ENCODE measurements around the gene CENPT. TPM values are rescaled to one million over a fixed set of nuclear protein-coding genes. Genes with fewer than 3 reads are reported as not detected.

The CENPT gene
- total and polyA plus RNA-seq, 10 of the 15 experiments (the other 5 are each of a cell fraction or from before 2014, with no cell fraction given): 1.1 to 45.7 (median 24.5) TPM

- no peak for FAIRE-seq
- peaks cover 6 to 7% of the 10 kb centered on the region in 2 experiments; a peak in 3 of 4 replicates for H3K36me3 ChIP-seq (ENCODE audit: control insufficient read depth in 2 of 2, insufficient read depth in 2 of 2, low read length in 1 of 2)
- no TSS peak for BruUV-seq (replicated peaks)
- in situ Hi-C loops (cut with MboI) (no loop called here), intact Hi-C loops (cut with micrococcal nuclease; ENCODE audit: unreplicated experiment) (no loop called here)
- H2AFZ ChIP-seq (ENCODE audit: control insufficient read depth, low read depth, low read length): no peak overlapping the region
- 84% methylated on average over 5 of the region's 5 CpGs for WGBS (ENCODE audit: insufficient coverage, insufficient replicate concordance, low lambda C conversion rate, missing lambda C conversion rate)
- ChIA-PET SMC1A (ENCODE audit: uncharacterized antibody, unreplicated experiment) (interaction anchor here (1.0 to 1.2 kb wide), 2 partner anchors 11 to 40 kb away, joined by 3 read pairs; partner anchors contain the start of gene NUTF2), POLR2A (interaction anchor here (0.6 to 1.0 kb wide), 4 partner anchors 11 to 88 kb away, joined by 3 to 4 read pairs (median 3); no protein-coding TSS in a partner anchor), CTCF (interaction anchor here (0.7 to 1.6 kb wide), 2 partner anchors 9 to 41 kb away, joined by 5 to 8 read pairs; no protein-coding TSS in a partner anchor), RAD21 (ENCODE audit: unreplicated experiment) (no interaction called here)
- no peaks in the 10 kb centered on the region for H3K27me3 ChIP-seq (replicated peaks in 1 of 2; ENCODE audit: control insufficient read depth in 2 of 2, insufficient read depth in 2 of 2, low read length in 1 of 2)
- H3K79me2 ChIP-seq (ENCODE audit: control insufficient read depth, insufficient read depth, low read length): peaks cover 57% of the 10 kb centered on the region
- H3K4me1 ChIP-seq (ENCODE audit: control insufficient read depth, insufficient read depth, low read length): no peaks in the 10 kb centered on the region
- 0 out of 2 replicates have a peak, but pooled peaks cover 2% of the 10 kb centered on the region for H4K20me1 ChIP-seq (ENCODE audit: control insufficient read depth, insufficient read depth)
- no peak overlapping the region for H3K27ac ChIP-seq (ENCODE audit: control insufficient read depth, insufficient read depth)
- no peak overlapping the region for H3K4me3 ChIP-seq
- H3K4me2 ChIP-seq (ENCODE audit: control insufficient read depth, insufficient read depth): no peak overlapping the region
- ATAC-seq: no peak
- TF ChIP-seq YBX1 (IDR thresholded peaks at IDR 0.05): no peak
- no peak for TF ChIP-seq POLR2A (IDR thresholded peaks at IDR 0.05; ENCODE audit: low read depth, low read length)
- no peak for TF ChIP-seq JUNB (IDR thresholded peaks at IDR 0.05)
- TF ChIP-seq STAT1 (conservative IDR thresholded peaks at IDR 0.05): no peak
- TF ChIP-seq POU2F2 (IDR thresholded peaks at IDR 0.05; ENCODE audit: borderline replicate concordance, low read depth, low read length): no peak
- H3K9me3 ChIP-seq (replicated peaks; ENCODE audit: control insufficient read depth, insufficient read depth, low read length): no peaks in the 10 kb centered on the region
- no peak for DNase-seq (ENCODE audit: low read depth, low spot score)
- no peak overlapping the region for H3K9ac ChIP-seq (ENCODE audit: control insufficient read depth, insufficient read depth, low read length)
These were observed 9.5 kb upstream of the CENPT start for GRCh38 chr16:67856927-67857546.

GRCh38 chr16:67855789-67856188 lies 8.3 kb upstream of the CENPT start:
- ChIA-PET POLR2A (interaction anchor here (1.0 to 1.3 kb wide), 2 partner anchors 9 to 163 kb away, joined by 3 to 4 read pairs; partner anchors contain the start of genes CENPT and NUTF2), CTCF (interaction anchor here (0.6 to 1.3 kb wide), 2 partner anchors 16 to 39 kb away, joined by 3 read pairs; no protein-coding TSS in a partner anchor), RAD21 (ENCODE audit: unreplicated experiment) (interaction anchor here (0.6 to 1.3 kb wide), 2 partner anchors 11 to 56 kb away, joined by 3 to 4 read pairs; no protein-coding TSS in a partner anchor)
- TF ChIP-seq, protein P1, sequence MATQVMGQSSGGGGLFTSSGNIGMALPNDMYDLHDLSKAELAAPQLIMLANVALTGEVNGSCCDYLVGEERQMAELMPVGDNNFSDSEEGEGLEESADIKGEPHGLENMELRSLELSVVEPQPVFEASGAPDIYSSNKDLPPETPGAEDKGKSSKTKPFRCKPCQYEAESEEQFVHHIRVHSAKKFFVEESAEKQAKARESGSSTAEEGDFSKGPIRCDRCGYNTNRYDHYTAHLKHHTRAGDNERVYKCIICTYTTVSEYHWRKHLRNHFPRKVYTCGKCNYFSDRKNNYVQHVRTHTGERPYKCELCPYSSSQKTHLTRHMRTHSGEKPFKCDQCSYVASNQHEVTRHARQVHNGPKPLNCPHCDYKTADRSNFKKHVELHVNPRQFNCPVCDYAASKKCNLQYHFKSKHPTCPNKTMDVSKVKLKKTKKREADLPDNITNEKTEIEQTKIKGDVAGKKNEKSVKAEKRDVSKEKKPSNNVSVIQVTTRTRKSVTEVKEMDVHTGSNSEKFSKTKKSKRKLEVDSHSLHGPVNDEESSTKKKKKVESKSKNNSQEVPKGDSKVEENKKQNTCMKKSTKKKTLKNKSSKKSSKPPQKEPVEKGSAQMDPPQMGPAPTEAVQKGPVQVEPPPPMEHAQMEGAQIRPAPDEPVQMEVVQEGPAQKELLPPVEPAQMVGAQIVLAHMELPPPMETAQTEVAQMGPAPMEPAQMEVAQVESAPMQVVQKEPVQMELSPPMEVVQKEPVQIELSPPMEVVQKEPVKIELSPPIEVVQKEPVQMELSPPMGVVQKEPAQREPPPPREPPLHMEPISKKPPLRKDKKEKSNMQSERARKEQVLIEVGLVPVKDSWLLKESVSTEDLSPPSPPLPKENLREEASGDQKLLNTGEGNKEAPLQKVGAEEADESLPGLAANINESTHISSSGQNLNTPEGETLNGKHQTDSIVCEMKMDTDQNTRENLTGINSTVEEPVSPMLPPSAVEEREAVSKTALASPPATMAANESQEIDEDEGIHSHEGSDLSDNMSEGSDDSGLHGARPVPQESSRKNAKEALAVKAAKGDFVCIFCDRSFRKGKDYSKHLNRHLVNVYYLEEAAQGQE (IDR thresholded peaks at IDR 0.05; ENCODE audit: low read depth, low read length): no peak
- TF ChIP-seq SPI1 (IDR thresholded peaks at IDR 0.05; ENCODE audit: borderline replicate concordance, insufficient read depth, low read depth, low read length): no peak
- TF ChIP-seq MTA2 (IDR thresholded peaks at IDR 0.05; ENCODE audit: low read depth): no peak
- no peak for TF ChIP-seq RUNX3 (IDR thresholded peaks at IDR 0.05; ENCODE audit: low read length)
- TF ChIP-seq POLR2A (IDR thresholded peaks at IDR 0.05; ENCODE audit: low read depth, low read length): no peak
- TF ChIP-seq ZNF207 (IDR thresholded peaks at IDR 0.05; ENCODE audit: borderline replicate concordance): no peak

More at GRCh38 chr16:67855789-67856188, 8.3 kb upstream of the CENPT start:
- Histone ChIP-seq H2AFZ (ENCODE audit: control insufficient read depth, low read depth, low read length) (no peak overlapping the region), H3K4me3 (no peak overlapping the region), H3K9ac (ENCODE audit: control insufficient read depth, insufficient read depth, low read length) (no peak overlapping the region), H3K4me1 (ENCODE audit: control insufficient read depth, insufficient read depth, low read length) (no peaks in the 10 kb centered on the region), H3K79me2 (ENCODE audit: control insufficient read depth, insufficient read depth, low read length) (peaks cover 56% of the 10 kb centered on the region), H3K4me2 (ENCODE audit: control insufficient read depth, insufficient read depth) (no peak overlapping the region), H4K20me1 (ENCODE audit: control insufficient read depth, insufficient read depth) (no peaks in the 10 kb centered on the region), H3K36me3 (ENCODE audit: control insufficient read depth in 2 of 2, insufficient read depth in 2 of 2, low read length in 1 of 2) (peaks cover 4% of the 10 kb centered on the region in 2 experiments; a peak in 3 of 4 replicates), H3K27me3 (replicated peaks in 1 of 2; ENCODE audit: control insufficient read depth in 2 of 2, insufficient read depth in 2 of 2, low read length in 1 of 2) (no peaks in the 10 kb centered on the region), H3K9me3 (replicated peaks; ENCODE audit: control insufficient read depth, insufficient read depth, low read length) (no peaks in the 10 kb centered on the region), H3K27ac (ENCODE audit: control insufficient read depth, insufficient read depth) (no peak overlapping the region)
- DNase-seq (ENCODE audit: low read depth, low spot score) (no peak), FAIRE-seq (no peak), ATAC-seq (no peak)
- SMC1A ChIA-PET (ENCODE audit: uncharacterized antibody, unreplicated experiment): interaction anchor here (1.0 to 1.1 kb wide), 2 partner anchors 18 to 39 kb away, joined by 3 read pairs; no protein-coding TSS in a partner anchor
- intact Hi-C loops (cut with micrococcal nuclease; ENCODE audit: unreplicated experiment) (no loop called here), in situ Hi-C loops (cut with MboI) (no loop called here)
- 72% methylated on average over 10 of the region's 10 CpGs for WGBS (ENCODE audit: insufficient coverage, insufficient replicate concordance, low lambda C conversion rate, missing lambda C conversion rate)
- BruUV-seq (replicated peaks): no TSS peak

Measured in GM12878 (cell line).